Panc1 (cell line): ENCODE data around the gene ERC2. TPM values are rescaled to one million over a fixed set of nuclear protein-coding genes. Genes with fewer than 3 reads are reported as not detected.

Experiments used
- ATAC-seq: fragments of 200-7000 bp; cut with Tn5 transposase; 2 replicates; pipeline ENCODE4 v1.9.1; 2020; ENCODE audit warnings: mild to moderate bottlenecking, moderate library complexity
- BruUV-seq: library from RNA; stranded (reverse); fragments of 400-500 nt; replicated peaks from 2 replicates; lab custom pipeline; 2021; lab: Mats Ljungman, UMichigan
- CTCF ChIA-PET: fragments of 300-600 bp; sonication (Branson Sonifier 250); formaldehyde crosslinking; loops from one replicate; lab custom pipeline; 2022; ENCODE audit warnings: antibody characterized with exemption; lab: Charles Lee
- POLR2A ChIA-PET: fragments of 300-600 bp; sonication (Branson Sonifier 250); formaldehyde crosslinking; loops from one replicate; lab custom pipeline; 2022; ENCODE audit warnings: antibody characterized with exemption; lab: Charles Lee
- DNase-seq: peaks from one replicate; pipeline ENCODE4 v3.0.0-alpha.2; 2010; ENCODE audit warnings: low read depth, low spot score
- H3K27ac ChIP-seq: 2 replicates; pipeline ENCODE4 v1.5.1; 2011; ENCODE audit warnings: mild to moderate bottlenecking, low read length, inconsistent platforms
- H3K27me3 ChIP-seq: fragments of 200-500 bp; sonication (Bioruptor generic); 2 replicates; pipeline ENCODE4 v1.6.0; 2014; ENCODE audit warnings: low read length, inconsistent platforms; ENCODE audit not compliant: control insufficient read depth, insufficient read depth
- H3K36me3 ChIP-seq: fragments of 200-500 bp; sonication (Bioruptor generic); 2 replicates; pipeline ENCODE4 v1.5.1; 2014; ENCODE audit warnings: inconsistent platforms, mild to moderate bottlenecking, low read length, moderate library complexity; ENCODE audit not compliant: control insufficient read depth, insufficient read depth
- H3K4me1 ChIP-seq: 2 replicates; pipeline ENCODE4 v1.5.1; 2011; ENCODE audit warnings: inconsistent platforms, mild to moderate bottlenecking, low read length, moderate library complexity; ENCODE audit not compliant: control insufficient read depth, insufficient read depth
- H3K4me3 ChIP-seq, 2 experiments: 2 replicates each; pipeline ENCODE4 v1.5.1; 2011 to 2012; ENCODE audit warnings: low read depth in 2 of 2, low read length in 2 of 2, mild to moderate bottlenecking in 2 of 2, inconsistent platforms in 1 of 2, moderate library complexity in 1 of 2
- H3K9me3 ChIP-seq: fragments of 200-500 bp; sonication (Bioruptor generic); 2 replicates; pipeline ENCODE4 v1.5.1; 2014; ENCODE audit warnings: low read depth, mild to moderate bottlenecking, inconsistent platforms, low read length, moderate library complexity; ENCODE audit not compliant: control insufficient read depth, insufficient read depth
- POLR2AphosphoS5 ChIP-seq: IDR thresholded peaks from 2 replicates; pipeline ENCODE4 v1.6.1; 2012; ENCODE audit warnings: mild to moderate bottlenecking, low read depth, low read length, moderate library complexity
- REST ChIP-seq, 2 experiments: IDR thresholded peaks; 2 replicates each; pipeline ENCODE4 v1.6.1; 2011 to 2012; ENCODE audit warnings: low read depth in 2 of 2, control low read depth in 1 of 2, low read length in 1 of 2, mild to moderate bottlenecking in 1 of 2, moderate library complexity in 1 of 2; ENCODE audit not compliant: insufficient read depth in 1 of 2
- SIN3A ChIP-seq: IDR thresholded peaks from 2 replicates; pipeline ENCODE4 v1.6.1; 2012; ENCODE audit warnings: low read depth, mild to moderate bottlenecking, low read length, moderate library complexity, borderline replicate concordance; ENCODE audit not compliant: insufficient read depth
- TCF7L2 ChIP-seq: IDR thresholded peaks from 2 replicates; pipeline ENCODE4 v1.6.1; 2011; ENCODE audit warnings: mild to moderate bottlenecking, low read depth, low read length, inconsistent platforms
- in situ Hi-C: cut with HindIII; loops from 2 replicates; pipeline ENCODE4 v1.10.0; 2016; ENCODE audit warnings: low sequenced_read_pairs, low pct_unique_long_range_greater_than_20kb
- intact Hi-C: fragments of 100-400 bp; cut with micrococcal nuclease; formaldehyde crosslinking; loops from one replicate; pipeline ENCODE4 v1.10.0; 2022; ENCODE audit not compliant: unreplicated experiment
- total RNA-seq: library from RNA; stranded (reverse); gene quantifications from one replicate; pipeline ENCODE4 v1.2.1, GENCODE V29; 2021; ENCODE audit not compliant: unreplicated experiment
- TF ChIP-seq, protein P1 (sequence below): fragments of 450-650 bp; IDR thresholded peaks from 2 replicates; pipeline ENCODE4 v1.5.1; 2017; ENCODE audit warnings: mild to moderate bottlenecking

Gene ERC2
- total RNA-seq, 1 experiment from 2014 or later = 0.33 TPM

- Histone ChIP-seq H3K4me1 (no peaks in the 10 kb centered on the region), H3K27ac (no peak overlapping the region), H3K4me3 (no peak overlapping the region), H3K27me3 (no peaks in the 10 kb centered on the region), H3K36me3 (no peaks in the 10 kb centered on the region), H3K9me3 (no peaks in the 10 kb centered on the region)
- CTCF ChIA-PET = no interaction called here
- intact Hi-C loops (no loop called here), in situ Hi-C loops (no loop called here)
- no TSS peak for BruUV-seq
- POLR2A ChIA-PET = no interaction called here
- TF ChIP-seq POLR2AphosphoS5 (no peak), SIN3A (no peak), TCF7L2 (no peak), REST (IDR thresholded peaks at IDR 0.05; ENCODE audit: insufficient read depth in 1 of 2, low read depth in 2 of 2, low read length in 1 of 2) (no peak)
- TF ChIP-seq, protein P1, sequence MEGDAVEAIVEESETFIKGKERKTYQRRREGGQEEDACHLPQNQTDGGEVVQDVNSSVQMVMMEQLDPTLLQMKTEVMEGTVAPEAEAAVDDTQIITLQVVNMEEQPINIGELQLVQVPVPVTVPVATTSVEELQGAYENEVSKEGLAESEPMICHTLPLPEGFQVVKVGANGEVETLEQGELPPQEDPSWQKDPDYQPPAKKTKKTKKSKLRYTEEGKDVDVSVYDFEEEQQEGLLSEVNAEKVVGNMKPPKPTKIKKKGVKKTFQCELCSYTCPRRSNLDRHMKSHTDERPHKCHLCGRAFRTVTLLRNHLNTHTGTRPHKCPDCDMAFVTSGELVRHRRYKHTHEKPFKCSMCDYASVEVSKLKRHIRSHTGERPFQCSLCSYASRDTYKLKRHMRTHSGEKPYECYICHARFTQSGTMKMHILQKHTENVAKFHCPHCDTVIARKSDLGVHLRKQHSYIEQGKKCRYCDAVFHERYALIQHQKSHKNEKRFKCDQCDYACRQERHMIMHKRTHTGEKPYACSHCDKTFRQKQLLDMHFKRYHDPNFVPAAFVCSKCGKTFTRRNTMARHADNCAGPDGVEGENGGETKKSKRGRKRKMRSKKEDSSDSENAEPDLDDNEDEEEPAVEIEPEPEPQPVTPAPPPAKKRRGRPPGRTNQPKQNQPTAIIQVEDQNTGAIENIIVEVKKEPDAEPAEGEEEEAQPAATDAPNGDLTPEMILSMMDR = no peak
- ATAC-seq (no peak), DNase-seq (no peak)
Observed at GRCh38 chr3:56424336-56424735, 43.9 kb downstream of the ERC2 start.

- CTCF ChIA-PET = no interaction called here
- H3K4me3 ChIP-seq = no peak overlapping the region
- no peaks in the 10 kb centered on the region for H3K4me1 ChIP-seq
- no peak for ATAC-seq
- TF ChIP-seq TCF7L2 (no peak), SIN3A (no peak), POLR2AphosphoS5 (no peak), REST (IDR thresholded peaks at IDR 0.05; ENCODE audit: insufficient read depth in 1 of 2, low read depth in 2 of 2, low read length in 1 of 2) (no peak)
- TF ChIP-seq, protein P1 = no peak
- POLR2A ChIA-PET = no interaction called here
- no peaks in the 10 kb centered on the region for H3K9me3 ChIP-seq
- H3K36me3 ChIP-seq = no peaks in the 10 kb centered on the region
- in situ Hi-C loops (no loop called here), intact Hi-C loops (no loop called here)
- H3K27ac ChIP-seq = no peak overlapping the region
- no TSS peak for BruUV-seq
- no peak for DNase-seq
- H3K27me3 ChIP-seq = no peaks in the 10 kb centered on the region
Observed at GRCh38 chr3:56423661-56424099, 44.6 kb downstream of the ERC2 start.
